Effector CD4-positive, alpha-beta T cell (primary cell): ENCODE data around the gene PADI2.
"Not testable (repeated sequence)": the region's sequence is repeated elsewhere in the genome, so short reads cannot be mapped to it uniquely, and the experiment has no call there.

Experiments
- DNase-seq: peaks from one replicate; pipeline ENCODE4 v3.0.0-alpha.2; 2020

The PADI2 gene

DNA sequence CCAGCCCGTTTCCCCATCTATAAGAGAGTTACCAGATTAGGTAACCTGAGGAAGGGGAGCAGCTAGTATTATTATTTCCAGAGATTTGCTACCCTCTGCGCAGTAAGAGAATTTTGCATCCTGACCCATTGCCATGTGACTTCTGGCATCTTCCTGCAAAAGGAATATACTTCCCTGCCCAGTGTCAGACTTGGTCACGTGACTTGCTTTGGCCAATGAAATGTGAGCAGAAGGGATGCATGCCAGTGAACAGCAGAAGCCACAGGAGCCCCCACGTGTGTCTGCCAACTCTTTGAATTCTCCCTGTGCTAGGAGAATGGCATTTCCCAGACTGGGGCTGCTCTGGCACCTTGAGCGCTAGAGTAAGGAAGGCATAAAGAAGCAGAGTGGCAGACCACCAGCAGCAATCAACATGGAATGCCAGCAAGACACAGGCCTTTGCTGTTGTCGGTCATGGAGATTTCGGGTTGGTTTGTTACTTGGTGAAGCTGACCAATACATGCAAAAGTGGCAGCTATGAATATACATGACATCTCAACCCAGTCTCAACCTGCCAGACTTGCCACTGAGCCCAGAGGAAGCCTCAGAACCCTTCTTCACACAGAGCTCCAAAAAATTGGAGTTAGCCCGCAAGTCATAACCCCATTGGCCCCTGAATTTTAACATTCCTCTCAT lies 39.0 kb downstream of the PADI2 start:
- DNase-seq = no peak

DNA sequence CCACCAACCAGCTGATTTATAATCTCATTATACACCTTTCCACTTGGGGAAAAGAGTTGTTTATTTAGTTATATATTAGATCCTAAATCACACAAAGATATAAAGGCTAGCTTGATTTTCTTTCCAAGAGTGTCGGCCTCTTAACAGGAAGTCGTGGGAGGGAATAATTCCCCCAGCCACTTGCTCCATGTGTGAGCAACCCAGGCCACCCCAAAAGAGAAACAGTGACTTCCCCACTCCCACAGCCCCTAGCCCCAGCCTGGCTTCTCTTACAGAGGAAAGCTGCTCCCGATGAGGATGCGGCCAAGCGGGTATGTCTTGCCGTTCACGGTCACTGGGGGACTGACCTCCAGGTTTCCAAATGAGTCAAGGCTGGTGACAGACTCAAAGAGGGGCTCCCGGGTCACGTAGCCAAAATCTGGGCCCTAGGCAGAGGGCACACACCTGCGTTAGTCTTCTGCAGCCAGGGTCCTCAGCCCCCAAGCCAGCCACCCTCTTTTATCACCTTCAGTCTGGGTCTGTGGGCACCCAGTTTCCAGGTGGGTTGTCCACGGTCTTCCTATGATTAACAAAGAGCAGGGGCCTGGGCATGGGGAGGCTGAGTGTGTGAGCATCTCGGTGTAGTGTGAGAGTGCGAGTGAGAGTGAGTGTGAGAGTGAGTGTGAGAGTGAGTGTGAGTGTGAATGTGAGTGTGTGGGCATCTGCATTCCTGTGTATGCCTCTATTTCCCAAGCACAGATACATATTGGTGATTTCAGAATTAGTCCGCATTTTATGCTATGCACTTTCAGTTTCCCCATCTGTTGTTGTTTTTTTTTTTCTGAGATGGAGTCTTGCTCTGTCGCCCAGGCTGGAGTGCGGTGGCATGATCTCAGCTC lies 40.0 kb downstream of the PADI2 start:
- DNase-seq = no peak

DNA sequence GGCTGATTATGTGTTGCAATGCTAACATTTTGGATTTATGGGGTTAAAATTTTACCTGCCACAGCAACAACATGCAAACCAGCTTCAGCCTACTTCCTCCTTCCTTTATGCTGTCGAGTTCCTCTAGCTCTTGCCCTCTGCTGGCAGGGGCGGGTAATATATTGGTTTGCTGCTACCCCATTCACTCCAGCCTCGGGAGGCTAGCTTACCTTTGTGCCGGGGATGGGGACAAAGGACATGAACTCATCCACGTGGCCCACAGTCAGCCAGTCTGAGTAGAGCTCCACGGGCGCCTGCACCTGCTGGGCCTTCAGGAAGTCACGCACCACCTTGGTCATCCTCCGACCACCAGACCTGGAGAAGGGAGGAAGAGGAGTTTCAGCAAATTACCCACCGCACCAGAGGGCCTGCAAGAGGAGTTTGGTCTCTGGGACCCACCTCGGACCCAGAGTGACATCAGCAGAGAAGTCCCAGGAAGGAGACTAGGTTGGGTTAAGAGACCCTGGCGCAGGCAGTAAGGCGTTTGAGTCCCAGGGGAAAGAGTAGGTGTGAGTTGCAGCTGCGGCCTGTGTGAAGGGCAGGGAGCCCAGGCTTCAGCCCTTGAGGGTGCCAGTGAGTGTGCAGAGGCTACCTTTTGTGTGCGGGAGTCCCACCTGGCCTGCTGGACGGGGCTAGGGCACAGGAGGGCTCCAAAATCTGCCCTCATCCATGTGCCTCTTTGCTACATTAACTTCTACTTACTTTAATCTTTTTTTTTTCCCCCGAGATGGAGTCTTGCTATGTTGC lies 43.6 kb downstream of the PADI2 start:
- DNase-seq = no peak

DNA sequence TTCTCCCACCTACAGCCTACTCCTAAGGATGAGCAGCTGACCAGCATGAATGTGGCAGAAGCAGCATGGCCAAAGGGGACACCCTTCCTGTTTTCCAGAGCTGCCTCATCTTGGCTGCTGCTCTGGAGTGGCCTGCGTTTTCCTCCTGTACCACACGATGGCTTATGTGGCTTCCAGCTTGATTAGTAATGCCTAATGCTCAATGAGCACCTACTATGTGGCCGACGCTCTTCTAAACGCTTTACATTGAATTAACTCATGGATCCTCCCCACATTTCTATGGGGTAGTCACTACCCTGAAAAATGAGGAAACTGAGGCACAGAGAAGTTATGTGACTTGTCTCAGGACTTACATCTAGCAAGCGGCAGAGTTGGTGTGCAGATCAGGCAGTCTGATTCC lies 47.5 kb downstream of the PADI2 start:
- no peak for DNase-seq

DNA sequence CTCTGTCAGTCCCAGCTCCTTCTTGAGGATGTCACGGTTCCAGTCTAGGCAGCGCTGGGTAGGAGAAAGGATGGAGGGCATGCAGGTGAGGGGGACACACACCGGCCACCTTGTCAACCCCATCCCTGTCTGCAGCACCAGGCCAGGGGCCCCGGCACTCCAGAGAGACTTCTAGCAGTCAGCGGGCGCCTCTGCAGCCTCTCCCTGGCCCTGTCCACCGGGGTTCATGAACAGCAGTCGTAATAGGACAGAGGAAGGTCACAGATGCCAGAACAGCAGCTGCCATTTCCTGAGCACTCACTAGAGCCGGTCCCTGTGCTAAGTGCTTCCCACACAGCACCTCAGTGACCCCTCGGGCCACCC lies 49.1 kb downstream of the PADI2 start:
- DNase-seq = no peak

DNA sequence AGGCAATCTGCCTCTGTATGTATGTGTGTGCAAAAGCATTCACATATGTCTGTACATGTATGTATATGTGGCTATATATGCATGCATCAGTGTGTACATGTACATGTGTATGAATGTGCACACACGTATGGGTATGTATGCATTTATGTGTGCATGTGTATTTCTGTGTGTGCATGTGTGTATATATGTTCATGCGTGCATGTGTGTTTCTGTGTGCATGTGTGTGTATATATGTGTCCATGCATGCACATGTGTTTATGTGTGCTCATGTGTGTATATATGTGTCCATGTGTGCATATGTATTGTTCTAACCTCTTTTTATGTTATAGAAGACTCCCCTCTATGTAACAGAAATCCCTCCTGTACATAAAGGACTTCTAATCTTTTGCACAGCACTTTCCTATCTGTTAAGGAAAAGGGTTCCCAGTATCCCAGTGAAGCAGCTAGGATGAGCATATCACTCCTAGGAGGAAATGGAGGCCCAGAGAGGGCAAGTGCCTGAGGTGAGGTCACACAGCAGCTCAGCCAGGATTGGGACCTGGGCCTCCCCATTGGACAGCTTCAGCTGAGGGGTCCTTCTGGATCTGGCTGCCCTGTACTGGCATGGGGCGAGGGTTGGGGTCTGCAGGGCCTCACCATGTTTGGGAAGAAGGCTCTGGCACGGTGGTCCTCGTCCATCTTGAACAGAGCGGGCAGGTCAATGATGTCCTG lies 49.6 kb downstream of the PADI2 start:
- DNase-seq = no peak

DNA sequence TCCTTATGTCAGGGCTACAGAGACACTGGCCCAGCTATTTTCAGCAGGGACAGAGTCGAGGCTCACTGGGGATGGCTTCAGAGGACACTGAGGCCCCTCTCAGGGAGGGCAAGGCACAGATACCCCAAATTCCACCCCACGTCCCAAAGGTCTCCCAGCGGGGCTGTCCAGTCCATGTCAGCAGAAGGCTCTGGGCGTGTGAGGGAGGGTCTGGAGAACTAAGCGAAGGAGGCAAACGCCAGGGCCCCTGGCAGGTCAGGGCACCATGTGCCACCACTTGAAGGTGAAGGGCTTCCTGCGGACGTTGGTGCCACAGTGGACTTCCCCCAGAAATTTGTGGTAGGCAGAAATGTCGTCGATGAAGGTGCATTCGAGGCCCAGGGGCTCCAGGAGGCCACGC lies 50.5 kb downstream of the PADI2 start:
- DNase-seq = no peak

DNA sequence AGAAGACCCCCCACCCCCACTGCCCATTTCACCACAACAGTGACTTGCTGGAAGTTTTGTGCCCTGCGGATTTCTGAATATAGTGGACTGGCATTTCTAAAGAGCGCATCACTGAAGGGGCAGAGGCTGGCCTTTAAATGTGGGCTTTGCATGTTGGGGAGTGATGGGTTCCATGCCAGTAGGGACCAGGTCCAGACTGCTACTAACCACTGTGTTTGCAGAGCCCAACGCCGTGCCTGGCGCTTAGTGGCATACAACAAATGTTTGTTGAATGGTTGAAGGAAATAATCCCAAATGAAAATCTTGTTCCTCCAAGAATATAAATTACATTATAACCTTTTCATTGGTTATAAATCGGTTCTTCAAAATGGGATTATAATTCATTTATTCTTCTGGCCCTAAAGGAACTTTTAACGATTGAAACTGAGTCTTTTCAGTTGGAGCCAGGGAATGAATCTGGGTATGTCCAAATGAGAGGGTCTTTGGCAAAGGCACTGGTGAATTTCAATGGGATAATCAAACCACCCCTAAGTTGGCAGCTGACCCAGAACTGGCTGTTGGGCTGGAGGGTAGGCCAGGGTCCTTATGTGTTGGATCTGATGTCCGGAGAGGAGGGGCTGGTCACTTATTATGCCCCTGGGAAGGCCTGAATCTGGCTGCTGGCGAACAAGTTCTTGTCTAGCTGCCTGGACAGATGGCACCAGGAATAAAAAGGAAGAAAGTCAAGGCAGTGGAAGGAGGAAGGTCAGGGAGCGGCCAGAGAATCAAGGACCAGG lies 51.6 kb downstream of the PADI2 start:
- no peak for DNase-seq

DNA sequence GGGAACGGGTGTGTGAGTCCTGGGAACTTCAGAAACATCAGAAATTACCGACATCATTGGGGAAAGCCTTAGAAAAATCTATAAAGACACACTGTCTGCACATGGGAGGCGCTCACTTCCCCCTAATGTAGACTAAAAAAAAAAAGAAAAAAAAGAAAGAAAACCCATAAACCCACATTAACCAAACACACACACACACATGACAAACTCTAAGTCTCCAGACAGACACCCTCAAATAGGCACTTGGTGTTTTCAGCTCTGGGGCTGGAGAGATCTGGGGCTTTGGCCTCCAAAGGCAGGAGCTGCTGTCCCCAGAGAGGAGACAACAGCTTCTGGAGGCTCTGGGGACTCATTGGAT lies 52.2 kb downstream of the PADI2 start:
- no peak for DNase-seq

DNA sequence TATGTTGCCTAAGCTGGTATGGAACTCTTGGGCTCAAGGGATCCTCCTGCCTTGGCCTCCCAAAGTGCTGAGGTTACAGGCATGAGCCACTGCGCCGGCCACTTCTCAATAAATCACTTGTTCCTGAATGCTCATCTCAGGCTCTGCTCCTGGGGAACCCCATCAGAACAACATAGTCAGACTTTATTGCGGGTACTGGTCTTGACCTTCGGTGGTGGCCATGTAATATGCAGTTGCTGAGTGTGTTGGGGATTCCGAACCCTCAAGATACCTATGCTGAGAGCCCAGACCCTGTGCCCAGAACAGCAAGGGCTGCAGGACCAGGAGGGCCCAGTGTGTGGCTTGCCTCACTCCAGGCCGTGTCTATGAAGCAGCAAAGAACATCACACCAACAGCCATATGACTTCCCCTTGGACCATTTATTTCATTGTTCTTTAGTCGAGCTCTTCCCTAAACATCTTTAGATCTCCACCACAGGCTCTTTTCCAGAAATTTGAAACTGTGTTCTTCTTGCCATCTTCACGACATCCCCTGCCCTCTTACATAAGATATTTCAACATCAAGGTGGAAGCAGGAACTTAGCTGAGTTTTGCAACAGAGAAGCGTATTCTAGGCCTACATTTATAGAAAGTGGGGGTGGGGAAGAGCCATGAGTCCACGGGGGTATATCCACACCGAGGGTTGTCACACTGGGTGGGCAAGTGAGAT lies 52.7 kb downstream of the PADI2 start:
- DNase-seq = no peak

DNA sequence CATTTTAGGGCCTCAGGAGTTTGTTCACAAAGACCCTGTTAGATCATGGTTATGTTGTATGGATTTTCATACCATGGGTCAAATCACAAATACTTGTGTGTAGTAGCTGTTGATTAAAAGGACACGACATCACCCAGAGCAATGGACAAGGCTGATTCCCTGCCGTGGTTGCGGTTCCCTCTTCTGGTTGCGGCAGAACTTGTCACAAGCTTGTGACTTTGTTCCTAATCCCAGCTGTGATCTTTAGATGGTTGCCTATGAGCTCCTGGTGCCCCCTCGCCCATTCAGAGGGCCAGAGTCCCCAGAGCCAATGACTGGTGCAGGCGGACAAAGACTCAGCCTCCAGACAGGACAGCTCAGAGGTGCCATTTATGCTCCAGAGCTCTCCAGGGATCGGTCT lies 53.6 kb downstream of the PADI2 start:
- no peak for DNase-seq

DNA sequence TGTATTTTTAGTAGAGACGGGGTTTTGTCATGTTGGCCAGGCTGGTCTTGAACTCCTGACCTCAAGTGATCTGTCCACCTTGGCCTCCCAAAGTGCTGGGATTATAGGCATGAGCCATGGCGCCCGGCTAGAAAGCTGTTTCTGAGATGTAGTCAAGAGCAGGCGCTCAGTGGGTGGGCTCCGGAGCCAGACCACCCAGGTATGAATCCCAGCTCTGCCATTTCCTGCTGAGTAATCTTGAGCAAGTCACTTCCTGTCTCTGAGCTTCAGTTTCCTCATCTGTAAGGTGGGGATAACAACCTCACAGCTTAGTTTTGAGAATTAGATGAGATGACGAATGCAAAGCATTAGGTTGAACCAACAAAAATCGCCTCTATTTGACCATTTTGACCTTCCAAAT lies 56.5 kb downstream of the PADI2 start:
- not testable (repeated sequence) for DNase-seq

DNA sequence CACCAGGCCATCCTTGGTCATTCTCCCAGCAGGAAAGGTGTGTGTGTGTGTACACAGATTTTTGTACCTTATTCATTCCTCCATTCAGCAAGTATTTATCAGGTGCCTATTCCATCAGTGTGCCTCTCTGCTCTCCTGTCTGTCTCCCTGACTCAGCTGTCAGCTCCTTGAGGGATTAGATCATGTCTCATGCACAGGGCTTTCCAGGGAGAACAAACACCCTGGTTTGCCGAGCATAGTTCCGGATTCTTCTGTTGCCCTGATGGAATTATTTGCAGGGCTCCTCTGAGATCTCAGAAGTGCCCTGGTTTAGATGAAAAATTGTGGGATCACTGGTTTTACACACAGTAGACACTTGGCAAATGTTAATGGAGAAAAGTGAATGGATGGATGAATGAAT lies 57.4 kb downstream of the PADI2 start:
- no peak for DNase-seq

DNA sequence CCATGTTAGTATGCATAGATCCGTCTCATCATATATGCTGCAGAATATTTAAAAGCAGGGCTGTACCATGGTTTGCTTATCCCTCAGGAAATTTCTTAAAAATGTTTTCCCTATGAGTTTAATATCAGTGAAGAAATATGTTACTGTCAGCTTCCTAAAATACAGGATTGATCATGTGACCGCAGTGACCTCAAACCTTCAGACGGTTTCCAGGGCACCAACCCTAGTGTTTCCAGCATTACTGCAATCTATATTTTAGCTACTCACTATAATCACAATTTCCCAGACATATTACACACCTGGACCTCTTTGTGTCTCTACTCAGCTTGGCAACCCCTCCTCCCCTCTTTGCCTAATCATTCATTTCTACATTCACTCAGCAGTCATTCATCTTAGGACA lies 57.8 kb downstream of the PADI2 start:
- no peak for DNase-seq

DNA sequence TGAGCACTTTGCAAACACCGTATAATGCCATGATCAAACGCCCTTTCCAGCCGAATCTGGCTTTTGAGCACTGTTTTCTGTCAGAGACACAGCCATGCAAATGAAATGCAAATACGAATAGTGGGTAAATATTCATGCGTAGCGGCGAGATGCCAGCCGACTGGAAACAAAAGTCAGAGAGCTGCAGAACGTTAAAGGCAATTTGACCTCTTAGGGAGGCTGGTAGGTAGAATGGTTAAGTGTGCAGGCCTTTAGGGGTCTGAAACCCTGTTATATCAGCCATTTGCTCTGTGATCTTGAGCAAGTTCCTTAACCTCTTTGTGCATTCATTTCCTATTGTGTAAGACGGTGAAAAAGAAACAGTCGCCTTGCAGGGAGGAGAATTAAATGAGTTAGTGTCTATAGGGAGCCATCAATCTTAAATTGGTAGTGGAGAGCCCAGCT lies 58.9 kb downstream of the PADI2 start:
- no peak for DNase-seq

DNA sequence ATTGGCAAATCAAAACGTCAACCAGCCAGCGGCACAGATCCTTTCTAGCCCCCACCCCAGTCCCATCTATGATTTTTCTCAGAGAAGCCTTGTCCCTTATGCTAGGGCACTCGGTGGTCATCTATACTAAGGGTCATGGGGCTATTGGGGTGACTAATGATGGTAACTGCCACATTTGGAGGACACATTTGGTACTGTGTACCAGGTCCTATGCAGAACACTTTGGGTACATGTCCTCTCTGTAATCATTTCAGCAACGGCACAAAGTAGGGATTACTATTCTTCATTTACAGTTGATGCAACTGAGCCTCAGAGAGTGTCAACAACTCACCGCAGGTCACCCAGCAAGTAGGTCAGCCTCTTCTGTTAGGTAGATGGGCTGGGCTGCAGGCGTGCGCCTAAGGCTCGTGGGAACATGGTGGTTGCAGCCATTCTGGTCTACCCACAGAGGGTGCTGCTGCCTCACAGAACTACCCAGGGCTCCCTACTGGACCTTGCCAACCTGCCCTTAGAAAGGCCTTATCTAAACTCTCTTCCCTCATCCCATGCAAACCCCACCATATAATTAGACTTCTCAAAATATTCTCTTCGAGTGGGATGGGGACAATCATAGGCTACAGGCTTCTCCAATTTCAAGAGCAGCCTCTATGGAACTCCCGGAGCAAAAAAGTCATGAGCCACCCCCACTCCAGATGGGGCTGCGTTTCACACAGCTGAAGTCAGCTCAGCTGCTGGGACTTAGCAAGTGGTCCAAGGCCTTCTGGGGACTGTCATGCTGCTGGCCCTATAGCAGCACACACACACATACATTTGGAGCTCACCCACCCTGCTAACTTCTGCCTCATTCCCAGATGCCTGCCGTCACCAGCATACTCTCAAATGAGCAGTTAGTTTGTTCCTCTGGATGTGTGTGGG lies 59.6 kb downstream of the PADI2 start:
- DNase-seq = no peak

DNA sequence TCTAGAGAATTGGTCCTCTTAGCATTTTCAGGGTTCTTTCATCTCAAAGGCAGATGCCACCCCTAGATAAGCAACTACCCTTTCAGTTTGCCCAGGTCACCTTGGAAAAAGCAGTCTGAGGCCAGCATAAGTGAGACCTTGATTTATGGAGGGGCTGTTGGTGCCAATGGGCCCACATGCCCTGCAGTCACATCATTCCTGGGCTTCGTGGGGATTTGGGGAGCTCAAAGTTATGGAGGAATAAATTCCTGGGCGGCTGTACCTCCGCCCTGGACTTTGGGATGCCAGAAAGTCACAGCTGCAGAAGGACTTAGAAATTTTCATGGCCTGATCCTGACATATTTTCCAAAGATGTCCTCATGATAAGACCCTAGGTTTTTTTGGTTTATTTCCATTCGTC lies 62.7 kb downstream of the PADI2 start:
- no peak for DNase-seq

DNA sequence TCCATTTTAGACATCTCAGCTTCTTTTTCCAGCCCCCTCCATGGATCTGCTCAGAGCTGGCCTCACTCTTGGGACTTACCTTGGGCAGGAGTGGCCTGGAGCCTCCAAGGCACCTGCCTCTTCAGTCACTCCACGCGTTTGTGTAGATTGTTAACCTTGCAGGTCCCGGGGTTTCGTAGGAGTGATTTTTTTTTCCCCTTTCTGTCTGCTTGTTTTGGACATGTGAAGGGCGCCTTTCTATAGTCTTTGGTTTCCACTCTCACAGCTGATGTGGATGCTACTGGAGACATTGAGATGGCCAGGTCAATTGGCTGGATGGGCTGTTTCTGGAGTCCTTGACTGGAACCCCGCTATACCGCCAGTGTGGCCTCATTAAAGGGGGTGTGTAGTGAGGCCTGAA lies 63.5 kb downstream of the PADI2 start:
- no peak for DNase-seq

DNA sequence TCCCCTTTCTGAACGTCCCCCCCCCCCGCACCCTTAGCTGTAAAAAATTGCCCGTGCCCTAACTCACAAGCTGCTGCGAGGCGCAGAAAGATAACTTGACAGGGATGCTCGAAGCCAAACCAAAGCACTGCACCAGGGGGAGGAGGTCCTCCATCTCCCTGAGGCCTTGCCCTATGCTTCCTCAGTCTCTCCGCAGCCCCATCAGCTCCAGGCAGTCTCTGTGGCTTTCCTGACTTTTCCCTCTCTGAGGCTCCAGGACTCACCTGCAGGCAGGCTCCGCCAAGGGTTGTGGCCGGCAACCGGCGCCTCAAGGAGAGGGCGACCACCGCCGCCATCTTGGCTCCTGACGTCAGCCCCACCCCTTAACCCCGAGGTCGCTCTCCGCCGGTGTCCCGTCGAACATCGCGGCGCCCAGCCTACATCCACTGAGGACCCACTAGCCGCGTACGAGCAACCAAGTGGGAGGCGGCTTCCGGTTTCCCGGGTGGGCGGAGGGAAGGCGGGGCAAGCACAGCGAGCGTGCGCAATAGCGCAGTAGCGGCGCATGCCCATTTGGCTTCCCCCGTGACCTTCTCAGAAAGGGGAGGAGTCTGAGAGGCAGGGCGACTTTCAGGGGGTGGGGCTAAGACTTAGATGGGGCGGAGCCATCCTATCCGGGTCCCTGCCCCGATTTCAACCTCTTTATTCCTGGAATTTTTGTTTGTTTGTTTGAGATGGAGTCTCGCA lies 65.4 kb downstream of the PADI2 start, which contains the start of gene SDHB:
SDHB (minus strand) TSS at position 348 of the 726 bp plus-strand sequence; CDS start at position 335, 13 bp downstream.
- DNase-seq = peak; percentile 98
